GM12891 (cell line): ENCODE results near the gene RNF130.

Source experiments
- DNase-seq: peaks from one replicate; pipeline ENCODE4 v3.0.0; 2011; ENCODE audit warnings: low spot score; ENCODE audit not compliant: insufficient read length
- FAIRE-seq: peaks from 2 replicates; lab custom pipeline; 2011; peaks lifted over from hg19 to GRCh38; lab: Jason Lieb, UNC
- PAX5 ChIP-seq: IDR thresholded peaks from 2 replicates; pipeline ENCODE4 v1.6.1; 2011; ENCODE audit warnings: low read length, moderate library complexity, mild to moderate bottlenecking; ENCODE audit not compliant: insufficient read depth, severe bottlenecking
- POLR2A ChIP-seq: IDR thresholded peaks from 2 replicates; pipeline ENCODE4 v1.6.1; 2011; ENCODE audit warnings: low read depth, low read length, control low read depth
- POLR2AphosphoS5 ChIP-seq: IDR thresholded peaks from 2 replicates; pipeline ENCODE4 v1.6.1; 2011; ENCODE audit warnings: low read depth, low read length, control low read depth
- POU2F2 ChIP-seq: IDR thresholded peaks from 2 replicates; pipeline ENCODE4 v1.6.1; 2011; ENCODE audit warnings: low read depth, mild to moderate bottlenecking, control low read depth, low read length, moderate library complexity
- SPI1 ChIP-seq: IDR thresholded peaks from 2 replicates; pipeline ENCODE4 v1.6.1; 2011; ENCODE audit warnings: low read depth, low read length, control low read depth
- TAF1 ChIP-seq: IDR thresholded peaks from 2 replicates; pipeline ENCODE4 v1.6.1; 2011; ENCODE audit warnings: low read depth, low read length, control low read depth

Gene RNF130

GRCh38 chr5:180115326-180116076 is 43.9 kb upstream of the RNF130 start:
- FAIRE-seq, result no peak
- no peak for DNase-seq
- TF ChIP-seq POLR2A (no peak), TAF1 (no peak), SPI1 (no peak), POLR2AphosphoS5 (no peak), PAX5 (no peak), POU2F2 (no peak)

GRCh38 chr5:180114304-180115003 is 42.9 kb upstream of the RNF130 start:
- FAIRE-seq (no peak), DNase-seq (no peak)
- TF ChIP-seq POLR2A (no peak), POU2F2 (no peak), SPI1 (no peak)

- TF ChIP-seq POLR2A (no peak), PAX5 (no peak), SPI1 (no peak), TAF1 (no peak), POU2F2 (no peak), POLR2AphosphoS5 (no peak)
- no peak for DNase-seq
- no peak for FAIRE-seq
Observed at GRCh38 chr5:180113660-180114303, 42.2 kb upstream of the RNF130 start.

- FAIRE-seq (no peak), DNase-seq (no peak)
- no peak for TF ChIP-seq PAX5
- TF ChIP-seq SPI1, result no peak
Observed at GRCh38 chr5:180112181-180112861, 40.8 kb upstream of the RNF130 start.

- DNase-seq, result no peak
- FAIRE-seq, result no peak
- no peak for TF ChIP-seq PAX5
- TF ChIP-seq TAF1, result no peak
- TF ChIP-seq POU2F2, result no peak
- no peak for TF ChIP-seq POLR2AphosphoS5
- TF ChIP-seq SPI1, result no peak
- no peak for TF ChIP-seq POLR2A
Observed at GRCh38 chr5:180111273-180112002, 39.9 kb upstream of the RNF130 start.

GRCh38 chr5:180109920-180110319 is 38.4 kb upstream of the RNF130 start:
- FAIRE-seq (no peak), DNase-seq (no peak)
- TF ChIP-seq POLR2A, result no peak
- no peak for TF ChIP-seq SPI1
- no peak for TF ChIP-seq POLR2AphosphoS5
- TF ChIP-seq POU2F2, result no peak

GRCh38 chr5:180107005-180107404 is 35.4 kb upstream of the RNF130 start:
- no peak for FAIRE-seq
- TF ChIP-seq POU2F2 (no peak), SPI1 (no peak), PAX5 (no peak), POLR2A (no peak), POLR2AphosphoS5 (no peak), TAF1 (no peak)
- no peak for DNase-seq

GRCh38 chr5:180105827-180106312 is 34.3 kb upstream of the RNF130 start:
- FAIRE-seq, result no peak
- TF ChIP-seq SPI1, result no peak
- TF ChIP-seq POLR2AphosphoS5, result no peak
- no peak for TF ChIP-seq PAX5
- no peak for TF ChIP-seq POU2F2
- TF ChIP-seq TAF1, result no peak
- no peak for TF ChIP-seq POLR2A
- DNase-seq, result no peak

- no peak for DNase-seq
- FAIRE-seq, result no peak
- TF ChIP-seq POLR2A, result no peak
- TF ChIP-seq TAF1, result no peak
- TF ChIP-seq SPI1, result no peak
- no peak for TF ChIP-seq POLR2AphosphoS5
- TF ChIP-seq POU2F2, result no peak
- no peak for TF ChIP-seq PAX5
Observed at GRCh38 chr5:180104168-180104530, 32.6 kb upstream of the RNF130 start.
